CD4-positive, alpha-beta T cell treated with Interferon gamma for 1 hour (primary cell): Measurements from ENCODE around the gene HUS1.
"Not testable (repeated sequence)": the region's sequence is repeated elsewhere in the genome, so short reads cannot be mapped to it uniquely, and the experiment has no call there.

ENCODE experiments used
- DNase-seq: peaks from one replicate; pipeline ENCODE4 v3.0.0-alpha.2; 2020

HUS1 gene

GRCh38 chr7:47943676-47944474 lies 35.5 kb downstream of the HUS1 start:
- no peak for DNase-seq

DNA sequence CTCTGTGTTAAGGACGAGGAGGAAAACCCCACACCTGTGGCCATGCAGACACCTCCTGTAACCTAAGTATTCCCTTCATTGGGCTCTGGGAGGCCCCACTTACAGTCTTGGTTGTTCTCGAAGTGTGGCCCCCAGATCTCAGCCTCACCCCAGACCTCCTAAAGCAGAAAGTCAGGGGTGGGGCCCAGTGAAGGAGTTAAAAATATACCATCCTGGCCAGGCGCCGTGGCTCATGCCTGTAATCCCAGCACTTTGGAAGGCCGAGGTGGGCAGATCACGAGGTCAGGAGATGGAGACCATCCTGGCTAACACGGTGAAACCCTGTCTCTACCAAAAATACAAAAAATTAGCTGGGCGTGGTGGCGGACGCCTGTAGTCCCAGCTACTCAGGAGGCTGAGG lies 36.8 kb downstream of the HUS1 start:
- not testable (repeated sequence) for DNase-seq

DNA sequence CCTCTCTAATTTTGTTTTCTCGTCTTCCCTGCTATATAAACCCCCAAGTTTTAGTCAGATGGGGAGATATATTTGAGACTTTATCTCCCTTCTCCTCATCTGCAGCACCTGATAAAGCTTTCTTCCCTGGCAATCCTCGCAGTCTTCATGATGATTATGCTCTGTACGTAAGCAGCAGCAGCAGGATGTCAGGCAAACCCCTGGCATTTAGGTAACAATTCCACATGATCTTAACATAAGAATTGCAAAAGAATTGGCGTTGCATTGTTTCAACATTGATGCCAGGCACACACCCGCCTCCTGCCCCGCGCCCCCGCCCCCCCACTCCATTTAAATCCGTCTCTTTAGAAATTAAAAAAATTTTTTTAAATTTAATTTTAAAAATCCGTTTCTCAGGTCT lies 37.3 kb downstream of the HUS1 start:
- DNase-seq = no peak

DNA sequence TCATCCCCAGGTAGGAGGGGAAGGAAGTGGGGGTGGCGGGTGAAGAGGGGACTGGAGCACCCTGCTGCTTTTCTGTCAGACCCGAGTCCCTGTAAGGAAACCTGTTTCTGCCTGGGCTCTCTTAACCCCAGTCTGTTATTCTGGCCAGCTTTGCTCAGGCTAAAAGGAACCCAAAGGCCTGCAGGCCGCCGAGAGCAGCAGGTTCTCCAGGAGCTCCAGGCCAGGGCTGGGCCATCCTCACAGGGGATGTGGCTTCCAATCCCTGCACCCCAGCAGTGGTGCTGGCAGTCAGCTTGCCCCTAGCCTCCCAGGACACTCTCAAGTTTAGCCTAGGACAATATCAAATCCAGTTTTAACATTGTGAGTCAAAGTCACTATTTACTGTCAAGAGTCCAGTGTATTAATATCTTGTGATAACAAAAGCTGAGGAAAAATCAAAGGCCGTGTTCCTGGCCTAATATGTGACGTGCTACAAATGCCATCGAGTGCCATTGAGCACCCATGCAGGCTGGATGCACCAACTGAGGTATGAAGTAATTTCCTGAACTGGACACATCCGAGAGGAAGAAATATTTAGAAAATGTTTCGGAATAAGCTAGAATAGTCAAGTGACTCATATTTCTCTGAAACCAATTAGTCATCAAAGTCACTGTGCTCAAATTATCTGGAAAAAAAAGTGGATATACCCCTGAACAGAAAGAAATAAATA lies 38.1 kb downstream of the HUS1 start:
- peak; percentile 24 for DNase-seq

DNA sequence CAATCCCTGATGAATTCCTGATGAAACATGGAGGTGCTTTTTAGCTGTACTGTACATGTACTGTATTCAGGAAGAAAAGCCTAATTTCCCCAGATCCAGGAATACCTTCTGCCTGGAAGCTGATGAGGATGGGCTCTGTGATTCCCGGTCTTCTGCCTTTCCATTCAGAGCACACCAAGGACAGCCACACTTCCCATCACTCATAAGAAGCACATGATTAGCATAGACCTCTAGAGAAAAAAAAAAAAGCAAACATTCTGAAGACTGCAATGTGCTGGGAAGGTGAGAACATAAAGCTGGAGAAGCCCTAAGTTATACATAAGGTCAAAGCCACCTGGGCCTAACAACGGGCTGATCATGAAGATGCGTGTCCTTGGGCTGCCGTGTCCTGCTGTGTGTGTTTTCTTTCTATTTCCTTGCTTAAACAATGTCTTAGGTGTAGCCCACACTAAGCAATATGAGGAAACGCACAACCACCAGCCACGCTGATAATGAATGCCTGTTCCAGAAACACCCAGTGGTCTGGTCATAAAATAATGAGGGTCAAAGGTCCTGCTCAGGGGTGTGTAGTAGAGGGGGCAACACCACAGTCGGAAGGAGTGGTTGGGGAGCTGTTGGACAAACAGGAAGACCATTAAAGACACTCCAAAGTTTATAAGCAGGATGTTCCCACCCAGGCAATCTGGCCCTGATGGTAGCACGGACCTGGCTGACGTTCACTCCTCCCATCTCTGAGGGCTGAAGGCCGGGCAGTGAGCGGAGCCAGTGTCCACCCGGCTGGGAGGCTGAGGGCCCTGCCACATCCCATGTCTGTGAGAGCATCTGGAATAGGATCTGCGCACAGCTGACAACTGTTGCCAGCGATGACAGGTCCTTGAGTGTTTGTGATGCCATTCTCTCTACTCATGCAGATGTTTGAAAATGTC lies 39.1 kb downstream of the HUS1 start:
- no peak for DNase-seq

- no peak for DNase-seq
Measured at GRCh38 chr7:47939425-47940036, 39.9 kb downstream of the HUS1 start.

- DNase-seq = no peak
Measured at GRCh38 chr7:47938574-47939165, 40.7 kb downstream of the HUS1 start.

GRCh38 chr7:47937711-47938573 lies 41.5 kb downstream of the HUS1 start:
- peak; percentile 7 for DNase-seq

- DNase-seq = peak; percentile 28
Measured at GRCh38 chr7:47937065-47937687, 42.2 kb downstream of the HUS1 start.

- no peak for DNase-seq
Measured at GRCh38 chr7:47936323-47936722, 43.1 kb downstream of the HUS1 start.

- no peak for DNase-seq
Measured at GRCh38 chr7:47935336-47935735, 44.1 kb downstream of the HUS1 start.

- DNase-seq = no peak
Measured at GRCh38 chr7:47934831-47935230, 44.6 kb downstream of the HUS1 start.

GRCh38 chr7:47933215-47933614 lies 46.2 kb downstream of the HUS1 start:
- no peak for DNase-seq

DNA sequence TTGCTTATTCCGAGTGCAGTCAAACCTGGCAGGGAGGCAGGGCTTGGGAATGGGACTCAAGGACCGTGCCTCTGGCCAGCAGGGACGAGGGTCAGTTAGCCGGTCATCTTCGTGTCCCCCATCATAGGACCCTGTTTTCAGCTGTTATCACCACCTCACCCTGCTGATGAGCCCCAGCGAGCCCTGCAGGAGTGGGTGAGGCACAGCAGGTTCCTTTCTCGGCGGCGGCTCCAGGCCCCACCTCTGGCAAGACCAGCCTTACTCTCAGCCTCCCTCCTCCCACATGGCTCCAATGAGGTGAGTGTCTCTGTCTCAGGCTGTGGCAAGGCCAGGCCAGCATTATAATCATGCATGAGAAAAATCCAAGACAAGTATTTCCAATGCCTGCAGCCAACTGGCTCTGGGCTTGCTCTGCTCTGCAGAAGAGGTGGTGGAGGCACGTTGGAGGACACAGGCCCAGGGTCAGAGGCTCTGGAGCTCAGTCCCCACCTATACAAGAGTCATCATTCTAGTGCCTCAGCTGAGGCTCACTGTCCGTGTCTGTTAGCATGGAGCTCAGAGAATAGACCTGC lies 46.9 kb downstream of the HUS1 start:
- DNase-seq = no peak

- DNase-seq = no peak
Measured at GRCh38 chr7:47932016-47932415, 47.4 kb downstream of the HUS1 start.

DNA sequence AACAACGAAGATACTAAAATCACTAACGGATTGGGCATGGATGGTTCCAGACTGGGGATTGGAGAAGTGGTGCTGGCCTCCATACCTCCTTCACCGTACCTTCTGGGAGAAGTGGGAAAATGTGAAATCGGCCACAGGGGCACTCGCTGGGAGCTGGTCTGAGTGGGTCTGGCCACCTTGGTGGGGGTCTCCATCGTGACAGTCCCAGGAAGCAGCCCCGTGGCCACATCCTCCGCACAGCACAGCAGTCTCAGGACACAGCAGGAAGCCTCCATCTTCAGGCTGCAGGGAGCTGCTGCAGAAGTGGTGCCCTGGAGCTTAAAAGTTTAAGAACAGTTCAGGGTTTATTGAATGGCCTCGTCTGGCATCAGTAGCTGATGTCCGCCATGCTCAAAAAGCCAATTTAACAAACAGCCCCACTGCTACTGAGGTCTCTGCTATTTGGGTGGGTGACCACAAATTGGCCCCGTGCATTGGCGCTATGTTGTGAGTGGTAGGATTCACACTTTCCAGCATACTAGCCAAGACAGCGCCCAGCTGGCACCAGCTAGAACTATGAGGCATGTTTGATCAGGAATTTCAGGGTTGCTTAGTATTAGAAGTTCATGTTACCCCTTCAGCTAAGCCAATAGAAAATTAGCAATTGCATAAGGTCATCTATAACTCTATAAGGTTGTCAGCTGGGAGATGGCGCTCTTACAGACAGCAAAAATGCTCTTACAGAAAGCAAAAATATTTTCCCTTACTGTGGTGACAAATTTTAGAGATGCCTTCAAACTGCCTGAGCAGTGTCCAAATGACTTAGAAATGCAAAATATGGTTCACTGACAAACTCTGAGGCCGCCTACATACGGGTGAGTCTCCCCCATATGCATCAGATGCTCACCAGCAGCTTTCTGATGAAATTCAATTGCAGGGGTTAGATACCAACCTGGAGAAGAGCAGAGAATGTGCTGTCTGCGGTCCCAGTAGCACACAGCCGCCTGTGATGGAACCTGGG lies 48.1 kb downstream of the HUS1 start:
- no peak for DNase-seq

- DNase-seq = no peak
Measured at GRCh38 chr7:47924266-47924665, 55.1 kb downstream of the HUS1 start.

- DNase-seq = not testable (repeated sequence)
Measured at GRCh38 chr7:47923081-47923875, 56.1 kb downstream of the HUS1 start.
